ENCODE data around the gene SLC6A1. TPM values are rescaled to one million over a fixed set of nuclear protein-coding genes. Genes with fewer than 3 reads are reported as not detected.

SLC6A1 gene
- total RNA-seq, 2 experiments from 2014 or later, result not detected

- peaks cover 51% of the 10 kb centered on the region for H3K27me3 Mint-ChIP-seq
- H3K4me3 Mint-ChIP-seq, result no peak overlapping the region
- H3K36me3 Mint-ChIP-seq, result no peaks in the 10 kb centered on the region
- H3K4me1 Mint-ChIP-seq, result peaks cover 5% of the 10 kb centered on the region
- POLR2A ChIA-PET, result no interaction called here
- no peak overlapping the region for H3K27ac Mint-ChIP-seq
- no peaks in the 10 kb centered on the region for H3K9me3 Mint-ChIP-seq
- no peak for DNase-seq
- no peak for ATAC-seq (ENCODE audit: low read depth)
Observed at GRCh38 chr3:10993729-10994065, 1.1 kb downstream of the SLC6A1 start.

- Mint-ChIP-seq H3K4me3 (no peak overlapping the region), H3K9me3 (no peaks in the 10 kb centered on the region), H3K36me3 (no peaks in the 10 kb centered on the region), H3K4me1 (peaks cover 5% of the 10 kb centered on the region), H3K27ac (no peak overlapping the region), H3K27me3 (peaks cover 51% of the 10 kb centered on the region)
- ATAC-seq (ENCODE audit: low read depth), result no peak
- DNase-seq, result no peak
- POLR2A ChIA-PET, result no interaction called here
Observed at GRCh38 chr3:10994306-10994705, 1.8 kb downstream of the SLC6A1 start.

DNA sequence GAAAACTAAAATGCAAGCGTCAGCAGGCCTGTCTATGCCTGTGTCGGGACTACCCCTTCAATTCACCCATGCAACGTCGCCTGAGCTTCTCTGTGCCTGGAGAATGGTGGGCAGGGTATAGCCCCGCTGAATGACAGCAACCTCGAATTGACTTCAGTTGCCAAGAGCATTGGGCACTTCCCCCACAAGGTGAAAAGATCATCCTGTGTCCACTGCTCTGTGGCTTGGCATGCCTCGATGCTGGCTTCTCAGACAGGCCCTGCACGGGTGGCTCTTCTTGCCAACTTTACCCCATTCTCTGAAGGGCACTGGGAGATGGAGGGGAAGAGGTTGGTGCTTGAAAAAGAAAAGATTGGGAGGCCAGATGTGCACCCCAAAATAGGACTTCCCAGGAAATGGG is 3.3 kb downstream of the SLC6A1 start:
- DNase-seq (no peak), ATAC-seq (ENCODE audit: low read depth) (no peak)
- Mint-ChIP-seq H3K9me3 (no peaks in the 10 kb centered on the region), H3K27me3 (peaks cover 54% of the 10 kb centered on the region), H3K4me1 (peaks cover 5% of the 10 kb centered on the region), H3K4me3 (no peak overlapping the region), H3K36me3 (no peaks in the 10 kb centered on the region), H3K27ac (no peak overlapping the region)
- POLR2A ChIA-PET, result no interaction called here

GRCh38 chr3:10996345-10997013 is 3.9 kb downstream of the SLC6A1 start:
- H3K36me3 Mint-ChIP-seq, result no peaks in the 10 kb centered on the region
- no peak overlapping the region for H3K4me3 Mint-ChIP-seq
- peaks cover 48% of the 10 kb centered on the region for H3K27me3 Mint-ChIP-seq
- no peaks in the 10 kb centered on the region for H3K9me3 Mint-ChIP-seq
- H3K27ac Mint-ChIP-seq, result no peak overlapping the region
- POLR2A ChIA-PET, result no interaction called here
- DNase-seq, result no peak
- no peak for ATAC-seq (ENCODE audit: low read depth)
- H3K4me1 Mint-ChIP-seq, result peaks cover 5% of the 10 kb centered on the region

DNA sequence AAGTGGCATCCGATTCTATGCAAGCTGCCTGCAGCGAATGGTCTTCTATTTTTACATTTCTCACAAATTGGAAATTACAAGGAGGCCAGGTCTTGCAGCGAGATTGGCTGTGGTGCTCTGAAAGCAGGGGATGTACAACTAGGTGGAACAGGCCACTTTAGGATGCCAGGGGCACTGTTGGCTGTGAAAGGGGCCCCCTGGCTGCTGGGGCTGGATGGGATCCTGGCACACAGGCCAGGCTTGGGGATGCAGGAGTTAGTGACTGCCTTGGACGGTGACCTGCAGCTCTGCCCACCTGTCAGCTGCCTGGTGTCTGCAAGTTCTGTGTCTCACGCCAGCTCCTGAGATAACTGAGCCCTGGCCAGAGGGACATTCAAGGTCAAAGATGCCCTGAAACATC is 4.6 kb downstream of the SLC6A1 start:
- ATAC-seq (ENCODE audit: low read depth) (no peak), DNase-seq (no peak)
- POLR2A ChIA-PET, result no interaction called here
- Mint-ChIP-seq H3K4me3 (no peak overlapping the region), H3K36me3 (no peaks in the 10 kb centered on the region), H3K9me3 (no peaks in the 10 kb centered on the region), H3K4me1 (peaks cover 2% of the 10 kb centered on the region), H3K27me3 (peaks cover 41% of the 10 kb centered on the region), H3K27ac (no peak overlapping the region)

- Mint-ChIP-seq H3K27ac (no peak overlapping the region), H3K36me3 (no peaks in the 10 kb centered on the region), H3K4me3 (no peak overlapping the region), H3K27me3 (peaks cover 33% of the 10 kb centered on the region), H3K4me1 (no peaks in the 10 kb centered on the region), H3K9me3 (no peaks in the 10 kb centered on the region)
- no peak for ATAC-seq (ENCODE audit: low read depth)
- POLR2A ChIA-PET, result no interaction called here
- no peak for DNase-seq
Observed at GRCh38 chr3:10998542-10998941, 6.0 kb downstream of the SLC6A1 start.

DNA sequence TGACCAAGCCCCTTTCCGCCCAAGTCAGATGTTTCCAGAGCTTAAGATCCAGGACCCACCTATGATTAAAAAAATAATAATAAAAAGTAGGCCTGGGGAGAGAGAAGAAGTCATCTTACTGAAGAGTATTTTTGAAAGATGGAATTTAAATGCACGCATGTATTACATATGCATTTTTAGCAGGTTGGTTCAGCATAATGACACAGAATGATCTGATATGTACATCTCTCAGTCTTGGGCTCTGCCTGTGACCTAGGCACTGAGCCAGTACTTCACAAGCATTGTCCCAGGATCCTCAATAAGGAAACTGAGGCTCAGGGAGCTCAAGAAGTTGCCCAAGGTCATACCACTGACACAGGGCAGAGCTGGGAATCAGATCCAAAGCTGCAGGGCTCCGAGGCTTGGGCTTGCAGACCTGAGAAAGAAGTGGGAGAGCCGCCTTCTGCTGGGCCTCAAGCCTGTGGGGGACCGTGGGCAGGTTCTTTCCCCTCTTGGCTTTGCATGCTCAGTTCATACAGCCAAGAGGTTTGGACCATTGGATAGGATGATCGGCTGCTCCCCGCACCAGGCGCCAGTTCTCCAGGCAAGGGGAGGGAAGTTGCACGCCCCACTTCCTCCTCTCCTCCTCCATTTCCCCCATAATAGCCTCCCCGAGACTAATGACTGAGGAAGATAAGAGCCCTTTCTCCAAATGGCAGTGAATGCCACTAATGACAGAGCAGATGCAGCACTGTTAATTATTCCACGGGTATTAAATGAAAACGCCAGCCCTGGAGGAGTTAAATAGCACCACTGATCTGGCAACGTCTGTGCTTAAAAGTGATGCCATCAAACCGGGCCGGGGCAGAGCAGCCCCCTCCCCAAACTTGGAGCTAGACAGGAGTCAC is 6.9 kb downstream of the SLC6A1 start:
- ATAC-seq (ENCODE audit: low read depth), result no peak
- POLR2A ChIA-PET, result no interaction called here

GRCh38 chr3:11000528-11000927 is 8.0 kb downstream of the SLC6A1 start:
- POLR2A ChIA-PET, result no interaction called here
- no peaks in the 10 kb centered on the region for H3K36me3 Mint-ChIP-seq
- ATAC-seq (ENCODE audit: low read depth) (no peak), DNase-seq (no peak)
- no peaks in the 10 kb centered on the region for H3K4me1 Mint-ChIP-seq
- peaks cover 16% of the 10 kb centered on the region for H3K27me3 Mint-ChIP-seq
- no peaks in the 10 kb centered on the region for H3K9me3 Mint-ChIP-seq
- H3K4me3 Mint-ChIP-seq, result no peak overlapping the region
- H3K27ac Mint-ChIP-seq, result no peak overlapping the region

More for the DNA sequence above, 6.9 kb downstream of the SLC6A1 start:
- H3K27me3 Mint-ChIP-seq, result peaks cover 26% of the 10 kb centered on the region
- no peak overlapping the region for H3K27ac Mint-ChIP-seq
- H3K4me3 Mint-ChIP-seq, result no peak overlapping the region
- no peaks in the 10 kb centered on the region for H3K9me3 Mint-ChIP-seq
- H3K4me1 Mint-ChIP-seq, result no peaks in the 10 kb centered on the region
- no peaks in the 10 kb centered on the region for H3K36me3 Mint-ChIP-seq
- DNase-seq, result no peak

DNA sequence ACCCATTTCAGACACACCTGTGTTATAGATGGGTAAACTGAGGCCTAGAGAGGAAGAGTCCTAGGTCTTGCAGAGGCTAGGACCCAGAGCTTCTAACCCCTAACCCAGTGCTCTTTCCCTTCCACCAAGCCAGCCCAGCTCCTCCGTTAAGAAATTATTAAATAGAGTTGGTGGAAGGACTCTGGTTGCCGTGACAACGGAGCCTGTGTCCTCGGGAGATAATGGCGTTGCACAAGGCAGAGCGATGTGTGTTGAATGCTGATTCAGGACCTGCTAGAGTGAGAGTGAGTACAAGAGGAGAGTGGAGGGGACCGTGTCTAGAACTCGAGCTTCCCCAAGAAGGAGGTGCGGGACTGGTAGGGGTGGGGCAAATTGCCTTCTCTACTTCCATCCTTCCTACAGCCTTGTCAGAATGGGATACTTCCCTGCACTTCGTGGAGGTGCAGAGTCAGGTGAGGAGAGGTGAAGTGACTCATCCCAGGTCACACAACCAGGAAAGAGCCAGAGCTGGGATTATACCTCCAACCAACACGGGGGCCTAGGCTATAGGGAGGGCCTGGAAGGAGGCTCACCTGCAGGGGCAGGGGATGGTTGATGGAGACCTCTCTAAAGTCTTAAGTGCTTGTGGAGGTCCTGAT is 8.6 kb downstream of the SLC6A1 start:
- ATAC-seq (ENCODE audit: low read depth), result no peak
- Mint-ChIP-seq H3K27me3 (peaks cover 14% of the 10 kb centered on the region), H3K4me1 (no peaks in the 10 kb centered on the region), H3K4me3 (no peak overlapping the region), H3K27ac (no peak overlapping the region), H3K36me3 (no peaks in the 10 kb centered on the region), H3K9me3 (no peaks in the 10 kb centered on the region)
- POLR2A ChIA-PET, result no interaction called here
- DNase-seq, result no peak

GRCh38 chr3:11001658-11002021 is 9.1 kb downstream of the SLC6A1 start:
- H3K4me1 Mint-ChIP-seq, result no peaks in the 10 kb centered on the region
- H3K36me3 Mint-ChIP-seq, result no peaks in the 10 kb centered on the region
- no peak for DNase-seq
- H3K9me3 Mint-ChIP-seq, result no peaks in the 10 kb centered on the region
- H3K27me3 Mint-ChIP-seq, result peaks cover 12% of the 10 kb centered on the region
- no peak overlapping the region for H3K27ac Mint-ChIP-seq
- POLR2A ChIA-PET, result no interaction called here
- H3K4me3 Mint-ChIP-seq, result no peak overlapping the region
- no peak for ATAC-seq (ENCODE audit: low read depth)

DNA sequence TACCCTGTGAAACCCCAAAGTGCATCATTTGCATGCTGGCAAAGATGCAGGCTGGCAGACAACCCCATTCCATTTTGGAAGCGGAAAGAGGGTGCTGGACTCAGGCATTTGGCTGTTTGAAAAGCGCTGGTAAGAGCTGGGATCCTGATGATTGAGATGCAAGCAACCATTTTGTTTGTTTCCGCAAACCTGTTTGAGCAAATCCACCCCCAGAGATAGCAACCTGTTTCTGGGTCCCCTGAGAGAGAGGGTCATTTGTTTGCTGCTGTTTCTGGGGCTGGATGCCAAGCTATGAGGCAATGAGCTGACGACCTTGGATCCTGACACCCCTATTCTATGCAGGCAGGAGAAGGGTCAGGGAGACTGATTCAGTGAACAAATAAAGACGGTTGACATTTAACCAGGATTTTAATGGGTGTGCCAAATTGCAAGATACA is 9.8 kb downstream of the SLC6A1 start:
- H3K36me3 Mint-ChIP-seq, result no peaks in the 10 kb centered on the region
- DNase-seq, result no peak

DNA sequence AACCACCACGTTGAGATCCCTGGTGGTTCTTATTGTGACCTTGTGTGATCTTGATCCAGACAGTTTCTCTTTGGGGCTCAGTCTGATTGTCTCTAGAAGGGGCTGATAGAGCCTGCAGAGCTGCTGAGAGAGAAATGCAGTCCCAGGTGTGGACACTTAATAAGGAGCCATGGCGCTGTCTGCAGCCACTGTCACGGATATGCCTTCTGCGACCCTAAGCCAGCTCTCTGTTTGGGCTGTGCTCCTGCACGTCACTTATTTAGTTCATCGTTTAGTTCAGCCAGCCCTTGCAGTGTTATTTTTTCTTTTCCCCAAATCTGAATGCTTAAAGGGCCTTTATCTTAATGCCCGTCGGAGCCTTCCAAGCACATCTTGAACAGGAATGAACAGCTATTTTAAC is 12.0 kb downstream of the SLC6A1 start:
- no peak for DNase-seq
- Mint-ChIP-seq H3K4me1 (no peaks in the 10 kb centered on the region), H3K27me3 (peaks cover 6% of the 10 kb centered on the region), H3K36me3 (no peaks in the 10 kb centered on the region), H3K9me3 (no peaks in the 10 kb centered on the region), H3K27ac (no peak overlapping the region), H3K4me3 (no peak overlapping the region)
- POLR2A ChIA-PET, result no interaction called here
- ATAC-seq (ENCODE audit: low read depth), result no peak

More for the DNA sequence above, 9.8 kb downstream of the SLC6A1 start:
- Mint-ChIP-seq H3K4me3 (no peak overlapping the region), H3K27me3 (peaks cover 12% of the 10 kb centered on the region), H3K27ac (no peak overlapping the region), H3K4me1 (no peaks in the 10 kb centered on the region), H3K9me3 (no peaks in the 10 kb centered on the region)
- POLR2A ChIA-PET, result no interaction called here
- ATAC-seq (ENCODE audit: low read depth), result no peak

GRCh38 chr3:11005686-11006256 is 13.2 kb downstream of the SLC6A1 start:
- no peak overlapping the region for H3K27ac Mint-ChIP-seq
- POLR2A ChIA-PET, result no interaction called here
- DNase-seq, result no peak
- no peak for ATAC-seq (ENCODE audit: low read depth)
- no peaks in the 10 kb centered on the region for H3K27me3 Mint-ChIP-seq
- H3K9me3 Mint-ChIP-seq, result no peaks in the 10 kb centered on the region
- H3K36me3 Mint-ChIP-seq, result no peaks in the 10 kb centered on the region
- H3K4me3 Mint-ChIP-seq, result no peak overlapping the region
- no peaks in the 10 kb centered on the region for H3K4me1 Mint-ChIP-seq

All from activated naive CD8-positive, alpha-beta T cell treated with anti-CD3 and anti-CD28 coated beads, Interleukin-2, amount 10 ng/mL, durations not matched to agents 7 days and 5 days (primary cell).